Mesenteric fat pad (tissue), 1 donor: ENCODE results near the gene PIP4K2A. TPM values are rescaled to one million over a fixed set of nuclear protein-coding genes. Genes with fewer than 3 reads are reported as not detected.

ENCODE experiments used
- DNase-seq: peaks from one replicate; pipeline ENCODE4 v3.0.0-alpha.2; 2020; ENCODE audit warnings: low spot score
- total RNA-seq: library from RNA; stranded (reverse); fragmentation: NEBNext Ultra II Directional; extraction: Animal tissue kit (Norgen Biotek cat#: 25700); gene quantifications from one replicate; pipeline ENCODE4 v1.2.1, GENCODE V29; 2021
- donor health status: DM: yes; HTN: yes; CAD: no.

The PIP4K2A gene
- total RNA-seq, 1 donor from 2014 or later: 49.6 TPM

- no peak for DNase-seq
These were observed 45.1 kb downstream of the PIP4K2A start for GRCh38 chr10:22669163-22669711.

- DNase-seq: no peak
These were observed 47.3 kb downstream of the PIP4K2A start for GRCh38 chr10:22667093-22667480.

- DNase-seq: no peak
These were observed 47.9 kb downstream of the PIP4K2A start for GRCh38 chr10:22666287-22667092.

- DNase-seq: no peak
These were observed 49.0 kb downstream of the PIP4K2A start for GRCh38 chr10:22665329-22665728.

- no peak for DNase-seq
These were observed 51.5 kb downstream of the PIP4K2A start for GRCh38 chr10:22662733-22663330.

- DNase-seq: no peak
These were observed 54.5 kb downstream of the PIP4K2A start for GRCh38 chr10:22659866-22660265.

GRCh38 chr10:22658745-22659410 lies 55.5 kb downstream of the PIP4K2A start:
- DNase-seq: no peak

GRCh38 chr10:22657566-22658225 lies 56.7 kb downstream of the PIP4K2A start:
- no peak for DNase-seq

GRCh38 chr10:22657024-22657423 lies 57.4 kb downstream of the PIP4K2A start:
- no peak for DNase-seq

- no peak for DNase-seq
These were observed 58.3 kb downstream of the PIP4K2A start for GRCh38 chr10:22656036-22656435.

- DNase-seq: no peak
These were observed 58.9 kb downstream of the PIP4K2A start for GRCh38 chr10:22655312-22655981.

- no peak for DNase-seq
These were observed 61.3 kb downstream of the PIP4K2A start for GRCh38 chr10:22652988-22653481.

GRCh38 chr10:22651276-22651980 lies 63.0 kb downstream of the PIP4K2A start:
- no peak for DNase-seq

- DNase-seq: no peak
These were observed 64.4 kb downstream of the PIP4K2A start for GRCh38 chr10:22649994-22650393.

GRCh38 chr10:22649390-22649841 lies 65.0 kb downstream of the PIP4K2A start:
- no peak for DNase-seq

GRCh38 chr10:22648547-22648961 lies 65.8 kb downstream of the PIP4K2A start:
- DNase-seq: no peak

GRCh38 chr10:22647244-22647643 lies 67.1 kb downstream of the PIP4K2A start:
- DNase-seq: no peak

GRCh38 chr10:22646388-22646853 lies 68.0 kb downstream of the PIP4K2A start:
- no peak for DNase-seq

GRCh38 chr10:22644222-22644621 lies 70.2 kb downstream of the PIP4K2A start:
- no peak for DNase-seq

GRCh38 chr10:22643775-22644174 lies 70.6 kb downstream of the PIP4K2A start:
- DNase-seq: no peak
